HepG2 (cell line): Measurements from ENCODE around the gene STK36. TPM values are rescaled to one million over a fixed set of nuclear protein-coding genes. Genes with fewer than 3 reads are reported as not detected.

Experiments
- ATAC-seq: fragments of 200-7000 bp; cut with Tn5 transposase; 3 replicates; pipeline ENCODE4 v1.9.1; 2020; ENCODE audit warnings: mild to moderate bottlenecking, moderate library complexity
- BruUV-seq: library from RNA; stranded (reverse); fragments of 400-500 nt; replicated peaks from 2 replicates; lab custom pipeline; 2021; lab: Mats Ljungman, UMichigan
- CTCF ChIA-PET: fragments of 300-600 bp; formaldehyde crosslinking; extraction: SDS; loops from one replicate; lab custom pipeline; 2021; ENCODE audit warnings: low total read pairs, inconsistent platforms, low intra/inter-chr PET ratio; lab: Yijun Ruan, JAX
- POLR2A ChIA-PET: fragments of 350-600 bp; sonication (Branson Sonifier 250); formaldehyde crosslinking; loops from one replicate; lab custom pipeline; 2020; ENCODE audit warnings: antibody characterized with exemption, inconsistent platforms; lab: Yijun Ruan, JAX
- DNase-seq: peaks from one replicate; pipeline ENCODE4 v3.0.0-alpha.2; 2015; ENCODE audit warnings: low spot score
- FAIRE-seq: peaks from 3 replicates; lab custom pipeline; 2011; peaks lifted over from hg19 to GRCh38; lab: Jason Lieb, UNC
- H2AFZ ChIP-seq: one replicate; pipeline ENCODE4 v1.6.1; 2011; ENCODE audit warnings: low read length, inconsistent platforms
- H3K27ac ChIP-seq: fragments of 300-600 bp; 3 replicates; pipeline ENCODE4 v1.8.0; 2011; ENCODE audit warnings: mixed run types, mild to moderate bottlenecking, mixed read lengths, low read length, inconsistent platforms; ENCODE audit not compliant: insufficient read depth; ENCODE audit errors: extremely low read length
- H3K27me3 ChIP-seq, 2 experiments: fragments of 200-600 bp in 1 of 2; 2 replicates in 1 of 2; 3 replicates in 1 of 2; pipeline versions ENCODE4 v1.6.0 to v1.8.0; 2011; ENCODE audit warnings: low read length in 2 of 2, mild to moderate bottlenecking in 2 of 2, moderate library complexity in 2 of 2, inconsistent platforms in 1 of 2; ENCODE audit not compliant: insufficient read depth in 2 of 2, control insufficient read depth in 1 of 2
- H3K36me3 ChIP-seq, 2 experiments: fragments of 200-600 bp in 1 of 2; replicated peaks in 1 of 2; 2 replicates in 1 of 2; 3 replicates in 1 of 2; pipeline versions ENCODE4 v1.5.1 to v1.8.0; 2011; ENCODE audit warnings: low read length in 2 of 2, inconsistent platforms in 1 of 2; ENCODE audit not compliant: insufficient read depth in 2 of 2, control insufficient read depth in 1 of 2
- H3K4me1 ChIP-seq: 2 replicates; pipeline ENCODE4 v1.5.1; 2012; ENCODE audit warnings: low read length, inconsistent platforms; ENCODE audit not compliant: insufficient read depth
- H3K4me2 ChIP-seq: 2 replicates; pipeline ENCODE4 v1.6.0; 2011; ENCODE audit warnings: low read depth, low read length, inconsistent platforms
- H3K4me3 ChIP-seq, 3 experiments: fragments of 200-600 bp in 1 of 3; sonication (generic), shearing (Covaris generic) in 1 of 3; replicated peaks in 1 of 3; 2 replicates each; pipeline ENCODE4 v1.5.1; 2011 to 2016; ENCODE audit warnings: low read length in 3 of 3, inconsistent platforms in 2 of 3, low read depth in 2 of 3, mild to moderate bottlenecking in 2 of 3, control low read depth in 1 of 3, mixed read lengths in 1 of 3; ENCODE audit not compliant: insufficient read depth in 1 of 3
- H3K79me2 ChIP-seq: one replicate; pipeline ENCODE4 v1.6.1; 2011; ENCODE audit warnings: low read length, inconsistent platforms; ENCODE audit not compliant: insufficient read depth
- H3K9ac ChIP-seq: 2 replicates; pipeline ENCODE4 v1.6.0; 2011; ENCODE audit warnings: mild to moderate bottlenecking, low read depth, low read length, inconsistent platforms; ENCODE audit not compliant: insufficient read depth
- H3K9me3 ChIP-seq: 2 replicates; pipeline ENCODE4 v1.5.1; 2012; ENCODE audit warnings: mild to moderate bottlenecking, low read length
- H4K20me1 ChIP-seq: 2 replicates; pipeline ENCODE4 v1.6.0; 2011; ENCODE audit warnings: inconsistent platforms, mild to moderate bottlenecking, low read length, moderate library complexity; ENCODE audit not compliant: insufficient read depth
- AGO2 ChIP-seq: fragments of 200-400 bp; formaldehyde crosslinking; optimal IDR thresholded peaks from 2 replicates; pipeline ENCODE3; 2017; ENCODE audit warnings: mild to moderate bottlenecking, low read depth, low read length, moderate library complexity
- ARID4A ChIP-seq: sonication (generic); formaldehyde crosslinking; IDR thresholded peaks from 2 replicates; pipeline ENCODE4 v1.5.0; 2020; ENCODE audit warnings: mild to moderate bottlenecking, missing genetic modification reagents, borderline replicate concordance
- GTF2F1 ChIP-seq: fragments of 150-350 bp; IDR thresholded peaks from 2 replicates; pipeline ENCODE4 v1.6.1; 2014; ENCODE audit warnings: low read length
- HNRNPL ChIP-seq: fragments of 200-400 bp; formaldehyde crosslinking; IDR thresholded peaks from 2 replicates; pipeline ENCODE4 v1.6.1; 2017; ENCODE audit warnings: mild to moderate bottlenecking, low read depth, low read length
- POLR2AphosphoS5 ChIP-seq: IDR thresholded peaks from 2 replicates; pipeline ENCODE4 v1.6.1; 2012; ENCODE audit warnings: low read depth, low read length
- TBL1XR1 ChIP-seq: fragments of 150-350 bp; IDR thresholded peaks from 2 replicates; pipeline ENCODE4 v1.6.1; 2014; ENCODE audit warnings: borderline replicate concordance, low read length; ENCODE audit not compliant: partially characterized antibody
- THAP7 ChIP-seq: sonication (generic); formaldehyde crosslinking; IDR thresholded peaks from 2 replicates; pipeline ENCODE4 v1.8.1; 2023; ENCODE audit warnings: mild to moderate bottlenecking, missing genetic modification reagents
- WGBS: methylation state at CpG from one replicate; pipeline ENCODE4 v1.1.6; 2017; ENCODE audit warnings: low lambda C conversion rate; 5-methylcytosine and 5-hydroxymethylcytosine counted together
- in situ Hi-C: cut with HindIII; loops from 2 replicates; pipeline ENCODE4 v1.10.0; 2017; ENCODE audit warnings: low pct_unique_long_range_greater_than_20kb; ENCODE audit not compliant: extremely low pct_ligation_motif_present
- intact Hi-C: fragments of 100-400 bp; cut with micrococcal nuclease; formaldehyde crosslinking; loops from one replicate; pipeline ENCODE4 v1.10.0; 2022; ENCODE audit not compliant: unreplicated experiment
- polyA plus RNA-seq, 8 experiments: library from polyadenylated mRNA; depleted of rRNA in 3 of 8; stranded (reverse) in 7 of 8; unstranded in 1 of 8; fragments of >200 nt; fragmentation: Illumina TruSeq in 4 of 8; extraction: Trizol in 4 of 8; gene quantifications; 2 replicates each; pipeline versions ENCODE4 v1.2.1 to v1.2.3, GENCODE V29; 2011 to 2016; ENCODE audit warnings: low read depth in 4 of 8, missing spikeins in 1 of 8, mixed read lengths in 1 of 8; ENCODE audit not compliant: insufficient read depth in 1 of 8
- total RNA-seq, 5 experiments: library from RNA; depleted of rRNA; stranded (reverse); fragments of >200 nt; fragmentation: Illumina TruSeq; extraction: Trizol; gene quantifications; 2 replicates each; pipeline ENCODE4 v1.2.3, GENCODE V29; 2016; ENCODE audit warnings: low read depth in 1 of 5

Gene STK36
- total and polyA plus RNA-seq, 2 of the 13 experiments (the other 11 are each of a cell fraction or from before 2014, with no cell fraction given), result 45.9 to 83.5 TPM

GRCh38 chr2:218643751-218644310, 28.1 kb upstream of the STK36 start:
- Histone ChIP-seq H3K9ac (no peak overlapping the region), H3K36me3 (peaks cover 46 to 74% of the 10 kb centered on the region in 2 experiments), H3K9me3 (no peaks in the 10 kb centered on the region), H3K4me1 (peaks cover 11% of the 10 kb centered on the region; the same call in 1 of the 2 replicates), H3K4me3 (no peak overlapping the region), H3K4me2 (no peak overlapping the region), H2AFZ (no peak overlapping the region), H4K20me1 (no peaks in the 10 kb centered on the region)
- no TSS peak for BruUV-seq
- 96% methylated on average over 10 of the region's 10 CpGs for WGBS
- in situ Hi-C loops, result no loop called here
- POLR2A ChIA-PET, result interaction anchor here (1.0 kb wide), 1 partner anchor 16 kb away, joined by 3 read pairs; the partner anchor contains the start of genes BCS1L and ZNF142
- CTCF ChIA-PET, result no interaction called here
- no peak for TF ChIP-seq THAP7
- TF ChIP-seq POLR2AphosphoS5, result peak; percentile 23; the same call in 1 of the 2 replicates
- TF ChIP-seq, all 625 proteins: peak for 1
- FAIRE-seq (no peak), DNase-seq (no peak), ATAC-seq (no peak; the same call in 2 of the 3 replicates)
- H3K27me3 ChIP-seq, result no peaks in the 10 kb centered on the region
- no peaks in the 10 kb centered on the region for H3K79me2 ChIP-seq
- H3K27ac ChIP-seq, result no peak overlapping the region
- intact Hi-C loops, result no loop called here

- DNase-seq (no peak), ATAC-seq (peak; percentile 20)
- BruUV-seq, result no TSS peak
- Histone ChIP-seq H3K4me1 (peaks cover 11% of the 10 kb centered on the region; the same call in 1 of the 2 replicates), H3K79me2 (no peaks in the 10 kb centered on the region), H3K9me3 (no peaks in the 10 kb centered on the region)
- intact Hi-C loops, result no loop called here
- TF ChIP-seq TBL1XR1 (no peak), AGO2 (peak; percentile 25), GTF2F1 (no peak), ARID4A (0 out of 2 replicates have a peak, but pooled peaks have one; percentile 22), HNRNPL (0 out of 2 replicates have a peak, but pooled peaks have one; percentile 38)
- TF ChIP-seq, all 625 proteins: peak for 3
- no peaks in the 10 kb centered on the region for H3K27me3 ChIP-seq
- no peak overlapping the region for H3K27ac ChIP-seq
- H3K9ac ChIP-seq, result no peak overlapping the region
- ChIA-PET POLR2A (no interaction called here), CTCF (no interaction called here)
- H3K4me3 ChIP-seq, result no peak overlapping the region
- H3K4me2 ChIP-seq, result no peak overlapping the region
- H4K20me1 ChIP-seq, result no peaks in the 10 kb centered on the region
- FAIRE-seq, result no peak
- no peak overlapping the region for H2AFZ ChIP-seq
- H3K36me3 ChIP-seq, result peaks cover 43 to 76% of the 10 kb centered on the region in 2 experiments
- in situ Hi-C loops, result loop anchor here (5.0 kb wide), 1 partner anchor 372 kb away; the partner anchor contains the start of genes AAMP and PNKD
- 88% methylated on average over 11 of the region's 11 CpGs for WGBS
Measured at GRCh38 chr2:218644721-218645120, 27.2 kb upstream of the STK36 start.
